Activated CD4-positive, alpha-beta T cell treated with anti-CD3 and anti-CD28 coated beads, Interleukin-2, amount 50 U/mL, for 4 hours (primary cell): ENCODE results near the gene ZNF521.

Source experiments
- DNase-seq, 2 experiments: peaks; one replicate each; pipeline ENCODE4 v3.0.0-alpha.2; 2020

ZNF521 gene

DNA sequence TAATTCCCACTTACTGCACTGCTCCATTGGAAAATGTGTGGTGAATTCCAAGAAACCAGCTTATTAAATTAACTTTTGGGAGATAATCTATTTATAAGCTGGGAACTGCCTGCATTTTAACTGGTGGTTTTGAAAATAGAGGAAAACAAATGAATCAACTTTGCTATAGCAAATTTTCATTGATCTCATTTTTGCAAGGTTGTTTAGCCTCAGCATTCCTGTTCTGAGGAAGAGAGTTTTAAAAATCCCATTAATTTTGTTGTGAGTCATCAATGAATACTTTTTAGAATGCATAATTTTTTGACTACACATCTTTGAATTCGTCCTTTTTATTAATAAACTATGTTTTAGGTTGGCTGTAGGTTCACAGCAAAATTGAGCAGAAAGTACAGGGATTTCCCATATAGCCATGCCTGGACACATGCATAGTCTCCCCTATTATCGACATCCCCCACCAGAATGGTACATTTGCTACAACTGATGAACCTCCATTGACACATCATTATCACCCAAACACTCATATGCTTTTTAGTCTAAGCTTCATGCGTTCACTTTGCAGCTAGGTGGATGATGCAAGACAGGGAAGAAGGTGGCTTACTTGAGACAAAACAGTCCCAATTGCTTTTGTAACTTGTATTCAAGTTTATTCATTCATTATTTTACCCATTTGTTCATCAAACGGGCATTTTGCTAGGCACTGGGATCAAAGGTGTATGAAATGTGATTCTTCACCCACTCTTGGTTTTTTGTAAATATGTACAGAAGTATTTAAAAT lies 106.9 kb downstream of the ZNF521 start:
- DNase-seq = no peak

DNA sequence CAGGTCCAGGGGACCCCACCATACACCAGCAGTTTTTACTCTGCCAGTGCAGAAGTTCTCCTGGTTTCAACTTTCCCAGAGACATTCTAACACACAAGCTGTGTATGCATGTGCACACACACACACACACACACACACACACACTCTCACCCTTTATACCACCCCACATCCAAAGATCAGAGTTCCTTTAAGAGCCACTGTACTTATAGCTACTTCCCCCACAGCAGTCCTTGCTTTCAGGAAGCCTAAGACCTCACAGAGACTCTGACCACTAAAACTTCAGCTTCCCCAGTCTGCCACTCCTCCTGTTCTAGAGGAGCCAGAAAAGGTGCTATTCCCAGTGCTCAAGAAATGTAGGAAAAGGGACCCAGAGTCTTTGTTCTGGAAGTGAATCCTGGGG lies 107.8 kb downstream of the ZNF521 start:
- no peak for DNase-seq

DNA sequence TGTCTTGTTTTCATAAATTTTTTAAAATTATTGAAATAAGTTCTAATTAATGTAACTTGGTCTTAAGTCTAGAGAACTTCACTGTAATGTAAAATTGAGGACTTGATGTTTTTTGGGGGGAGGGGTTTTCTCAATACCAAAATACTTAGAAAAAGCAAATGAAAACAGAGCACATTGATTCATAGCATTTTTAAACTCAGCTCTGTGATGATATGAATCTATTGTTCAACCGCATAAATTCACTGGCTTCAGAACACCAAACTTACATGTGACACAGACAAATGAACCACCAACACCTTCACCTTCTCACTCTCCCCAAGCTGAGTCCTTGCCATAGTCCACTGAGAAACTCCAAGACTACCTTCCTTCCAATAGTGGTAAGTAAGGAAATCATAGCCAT lies 108.2 kb downstream of the ZNF521 start:
- no peak for DNase-seq

DNA sequence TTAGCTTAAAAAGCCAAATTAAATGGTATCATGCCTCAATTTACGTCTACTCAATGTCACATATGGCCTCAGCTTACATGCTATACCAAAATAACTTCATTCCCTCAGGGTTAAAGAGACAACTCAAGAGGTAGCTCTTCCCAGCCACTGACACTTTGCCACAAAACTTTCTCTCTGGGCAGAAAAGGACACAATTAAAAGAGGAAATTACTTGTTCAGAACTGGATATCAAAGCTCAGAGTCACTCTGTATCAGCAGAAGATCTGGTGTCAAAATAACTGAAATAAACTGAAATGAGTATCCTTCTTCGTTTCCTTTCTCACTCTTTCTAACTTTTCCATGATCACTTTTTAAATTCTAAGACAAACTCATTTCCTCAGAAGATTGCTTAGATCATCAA lies 108.7 kb downstream of the ZNF521 start:
- DNase-seq = no peak

DNA sequence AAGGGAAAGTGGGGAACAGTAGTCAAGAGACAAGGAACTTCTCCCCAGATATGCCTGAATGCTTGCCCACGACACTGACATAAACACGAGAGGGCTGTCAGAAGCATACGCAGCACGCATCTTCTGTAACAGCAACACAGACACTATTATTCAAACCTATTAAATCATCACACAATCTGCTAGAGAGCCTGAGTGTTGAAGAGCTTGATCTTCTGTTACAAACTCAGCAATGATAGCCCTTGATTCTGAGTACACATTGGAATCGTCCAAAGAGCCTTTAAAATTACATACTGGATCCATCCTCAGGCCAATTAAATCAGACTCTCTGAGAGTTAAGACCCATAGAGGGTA lies 111.6 kb downstream of the ZNF521 start:
- no peak for DNase-seq

DNA sequence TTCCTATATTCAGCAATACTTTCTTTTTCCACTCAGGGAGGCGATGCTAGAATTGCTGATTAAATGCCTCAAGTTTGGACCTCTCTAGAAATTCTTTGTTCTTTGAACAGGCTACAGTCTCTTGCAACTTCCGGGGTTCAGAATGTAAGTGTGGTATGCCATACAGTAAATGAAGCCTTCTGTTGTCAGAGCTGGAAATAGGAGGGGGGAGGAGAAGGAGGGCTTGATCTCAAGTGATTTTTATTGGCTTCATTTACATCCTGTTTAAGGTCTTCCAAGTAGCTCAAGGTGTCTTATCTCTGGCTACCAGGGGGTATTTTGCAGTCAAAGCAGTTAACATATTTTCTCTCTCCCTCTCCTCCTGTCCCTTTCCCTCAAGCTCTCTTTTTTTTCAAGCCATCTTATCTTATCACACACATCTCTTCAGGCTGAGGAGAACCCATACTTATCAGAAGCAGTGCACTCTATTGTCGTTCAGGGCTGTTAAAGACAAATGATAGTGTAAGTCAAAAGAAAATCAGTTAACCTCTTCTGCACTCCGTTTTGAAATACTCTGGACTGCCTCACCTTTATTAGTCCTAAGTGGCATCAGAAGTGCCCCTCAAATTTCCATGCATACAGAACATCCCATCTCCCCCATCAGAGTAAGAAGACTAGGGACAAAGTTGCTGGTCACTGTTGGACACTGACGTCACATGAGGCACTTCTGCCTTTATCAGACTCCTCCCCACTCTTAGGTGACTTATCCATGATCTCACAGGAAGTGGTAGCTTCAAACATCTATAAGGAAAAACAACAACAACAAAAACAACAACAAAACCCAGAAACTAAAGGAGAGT lies 112.2 kb downstream of the ZNF521 start:
- DNase-seq = no peak

DNA sequence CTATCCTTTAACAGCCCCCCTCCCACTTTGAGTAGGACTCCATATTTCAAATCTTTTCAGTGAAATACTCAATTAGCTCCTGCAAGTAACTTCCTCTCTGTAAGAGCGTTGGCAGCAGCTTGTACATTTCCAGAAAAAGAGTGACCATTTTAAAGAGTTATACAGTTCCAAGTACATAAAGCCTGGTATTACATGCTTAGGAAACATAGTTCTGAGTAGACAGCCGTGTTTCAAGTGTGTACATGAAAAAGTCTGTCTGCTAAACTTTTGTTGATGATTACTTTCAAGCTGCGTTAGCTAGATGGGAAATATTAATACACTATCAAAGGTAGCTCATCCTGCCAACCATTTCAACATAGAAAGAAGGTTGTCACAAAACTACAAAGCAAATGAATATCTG lies 112.8 kb downstream of the ZNF521 start:
- DNase-seq = no peak

DNA sequence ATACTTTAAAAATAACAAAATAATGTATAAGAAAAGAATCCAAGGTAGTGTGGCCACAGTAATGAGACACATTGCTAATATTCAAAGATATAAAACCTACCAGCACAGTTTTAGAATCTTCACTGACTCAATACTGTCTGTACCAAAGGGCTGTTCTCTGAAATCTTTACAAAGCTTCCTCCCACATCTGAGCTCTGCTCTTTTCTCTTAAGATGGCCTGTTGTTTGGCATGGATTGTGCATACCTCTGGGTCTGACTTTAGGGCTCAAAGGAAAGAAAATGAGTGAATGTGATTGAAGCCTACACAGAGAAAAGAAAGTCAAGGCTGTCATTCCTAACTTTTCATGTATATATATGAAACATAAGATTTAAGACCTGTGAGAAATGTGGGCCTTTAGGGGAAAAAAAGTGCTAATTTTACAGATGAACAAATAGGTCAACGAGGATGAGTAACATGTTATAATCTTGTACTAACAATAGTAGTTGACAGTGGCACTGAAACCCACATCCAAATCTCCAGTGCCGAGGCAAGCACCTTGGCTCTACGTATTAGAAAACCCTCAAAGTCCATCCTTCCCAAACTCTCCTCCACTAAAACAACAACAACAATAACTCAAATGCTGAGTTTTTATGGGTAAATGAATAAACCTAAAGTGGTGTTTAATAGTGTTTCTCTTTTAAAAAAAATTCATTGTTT lies 114.2 kb downstream of the ZNF521 start:
- no peak for DNase-seq

DNA sequence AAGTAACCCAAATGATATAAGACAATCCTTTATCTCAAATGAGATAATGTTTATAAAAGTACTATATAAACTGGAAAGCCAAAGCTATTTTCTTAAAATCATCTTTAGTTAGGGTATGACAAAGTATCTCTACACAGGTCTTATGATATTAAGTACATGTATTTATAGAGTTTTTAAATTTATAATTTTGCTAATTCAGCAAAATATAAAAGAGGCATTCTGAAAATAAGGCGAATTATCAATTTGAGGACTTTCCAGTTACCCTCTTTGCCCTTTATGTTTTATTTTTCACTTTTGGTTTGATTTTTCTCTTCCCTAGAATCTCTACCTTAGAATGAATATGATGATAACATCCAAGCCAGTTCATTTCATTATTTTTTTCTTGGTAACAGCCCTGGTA lies 115.2 kb downstream of the ZNF521 start:
- no peak for DNase-seq

DNA sequence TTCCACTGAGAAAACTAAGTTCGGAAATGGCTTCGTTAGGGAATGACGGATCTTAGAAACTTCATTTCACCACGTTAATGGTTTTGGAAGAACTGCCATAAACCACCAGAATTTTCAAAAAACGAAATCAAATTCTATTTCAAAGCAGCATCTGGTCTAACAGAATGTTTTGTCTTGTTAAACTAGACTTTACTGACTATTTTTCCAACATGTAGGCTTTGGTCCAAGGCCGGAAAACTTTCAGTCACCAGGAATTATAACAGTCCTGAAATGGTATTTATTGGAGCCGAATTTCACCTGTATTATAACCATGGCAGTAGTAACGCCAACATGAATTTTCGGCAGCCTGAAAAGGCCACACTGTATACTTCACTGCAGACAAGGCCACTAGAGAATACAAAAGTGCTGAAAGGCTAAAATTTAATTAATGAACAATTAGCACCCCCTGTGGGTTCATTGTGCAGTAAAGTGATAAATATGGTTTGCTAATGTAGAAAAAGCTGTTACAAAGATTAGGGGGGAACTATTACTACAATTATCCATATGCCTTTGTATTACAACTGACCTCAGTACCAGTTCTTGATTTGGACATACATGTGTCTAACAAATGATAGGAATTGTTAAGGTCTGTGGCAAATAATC lies 116.4 kb downstream of the ZNF521 start:
- no peak for DNase-seq

DNA sequence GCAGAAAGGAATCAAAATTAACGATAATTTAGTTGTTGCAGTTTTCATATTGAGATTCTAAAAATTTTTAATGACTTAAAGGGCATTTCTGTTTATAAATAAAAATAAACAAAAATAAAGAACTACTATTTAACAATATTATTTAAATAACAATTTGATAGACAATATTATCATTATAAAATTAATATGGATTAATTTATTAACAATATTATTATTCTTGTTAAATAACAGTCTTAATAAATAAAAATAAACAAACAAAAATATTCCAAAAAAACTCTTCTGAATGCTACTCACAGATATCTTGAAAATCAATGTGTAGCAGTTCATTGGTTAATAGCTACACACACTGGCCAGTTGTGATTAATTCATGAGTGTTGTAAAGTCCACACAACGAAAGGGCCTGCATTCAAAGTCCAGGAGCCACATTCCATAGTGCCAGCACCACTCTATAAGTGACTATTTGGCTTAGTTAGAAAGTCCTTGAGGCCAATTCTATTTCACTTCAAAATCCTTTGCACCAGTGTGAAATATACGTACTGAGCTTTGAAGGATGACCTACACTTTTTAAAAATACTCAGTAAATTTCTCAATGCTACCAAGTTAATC lies 117.1 kb downstream of the ZNF521 start:
- no peak for DNase-seq

DNA sequence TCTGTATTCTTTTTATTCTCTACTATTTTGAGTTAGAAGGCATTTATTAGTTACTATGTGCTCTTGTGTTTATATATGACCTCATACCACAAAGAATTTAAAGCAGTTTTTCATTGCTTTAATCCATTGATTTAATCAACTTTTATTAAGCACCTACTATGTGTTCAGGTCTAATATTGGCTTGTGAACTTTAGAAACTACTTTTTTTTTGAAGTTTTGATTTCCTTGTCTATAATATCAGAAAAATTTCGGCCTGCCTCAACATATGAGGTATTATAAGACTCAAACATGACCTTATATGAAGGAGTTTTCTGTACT lies 117.7 kb downstream of the ZNF521 start:
- no peak for DNase-seq

DNA sequence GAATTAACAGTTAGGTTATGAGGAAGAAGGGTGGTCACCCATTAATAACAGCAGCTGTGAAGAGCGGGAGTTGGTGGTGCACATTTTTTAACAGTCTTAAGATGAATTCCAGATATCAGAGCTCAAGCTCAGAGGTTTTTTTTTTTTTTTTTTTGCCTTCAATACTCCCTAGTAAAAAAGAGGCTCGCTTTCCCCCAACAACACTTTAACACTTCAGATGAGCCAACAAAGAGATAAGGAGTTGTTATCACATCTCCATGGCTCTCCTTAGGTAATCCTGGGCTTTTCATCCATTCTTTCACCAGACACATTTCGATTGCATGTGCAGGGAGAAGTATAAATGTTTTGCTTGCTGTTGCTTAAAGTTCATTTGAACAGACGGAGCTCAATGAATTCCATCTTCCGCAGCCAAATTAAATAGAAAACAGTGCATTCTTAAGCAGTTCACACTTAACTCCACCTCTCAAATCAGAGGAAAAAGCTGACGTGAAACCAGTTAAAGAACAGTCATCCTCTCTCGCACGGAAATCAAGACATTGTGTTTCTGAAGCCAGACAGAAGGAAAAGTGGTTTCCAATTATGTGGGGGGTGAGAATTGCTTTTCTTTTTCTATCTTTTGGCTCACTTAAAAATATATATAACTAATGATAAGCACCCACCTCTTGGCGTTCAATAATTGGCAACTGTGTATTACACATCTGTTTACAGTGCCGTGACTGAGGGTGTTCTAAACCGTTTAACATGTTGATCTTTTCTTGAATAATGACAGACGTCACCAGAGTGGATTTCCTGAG lies 118.2 kb downstream of the ZNF521 start:
- DNase-seq = no peak

DNA sequence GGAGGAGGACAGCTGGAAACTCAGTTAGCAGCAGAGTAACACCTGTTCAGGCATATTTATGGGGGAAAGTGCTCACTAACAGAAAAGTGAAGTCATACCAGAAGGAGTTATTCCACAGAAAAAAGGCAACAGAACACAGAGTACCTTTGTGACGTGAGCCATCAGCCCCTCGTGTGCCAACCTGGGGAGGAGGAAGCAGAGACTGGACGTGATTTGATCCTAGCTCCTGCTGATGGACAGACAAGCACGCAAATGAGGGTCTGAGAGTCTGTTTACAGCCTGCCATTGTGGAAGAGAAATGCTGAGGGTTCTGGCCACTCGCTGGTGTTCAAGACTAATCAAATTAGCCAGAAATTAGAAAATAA lies 120.7 kb downstream of the ZNF521 start:
- DNase-seq = no peak

DNA sequence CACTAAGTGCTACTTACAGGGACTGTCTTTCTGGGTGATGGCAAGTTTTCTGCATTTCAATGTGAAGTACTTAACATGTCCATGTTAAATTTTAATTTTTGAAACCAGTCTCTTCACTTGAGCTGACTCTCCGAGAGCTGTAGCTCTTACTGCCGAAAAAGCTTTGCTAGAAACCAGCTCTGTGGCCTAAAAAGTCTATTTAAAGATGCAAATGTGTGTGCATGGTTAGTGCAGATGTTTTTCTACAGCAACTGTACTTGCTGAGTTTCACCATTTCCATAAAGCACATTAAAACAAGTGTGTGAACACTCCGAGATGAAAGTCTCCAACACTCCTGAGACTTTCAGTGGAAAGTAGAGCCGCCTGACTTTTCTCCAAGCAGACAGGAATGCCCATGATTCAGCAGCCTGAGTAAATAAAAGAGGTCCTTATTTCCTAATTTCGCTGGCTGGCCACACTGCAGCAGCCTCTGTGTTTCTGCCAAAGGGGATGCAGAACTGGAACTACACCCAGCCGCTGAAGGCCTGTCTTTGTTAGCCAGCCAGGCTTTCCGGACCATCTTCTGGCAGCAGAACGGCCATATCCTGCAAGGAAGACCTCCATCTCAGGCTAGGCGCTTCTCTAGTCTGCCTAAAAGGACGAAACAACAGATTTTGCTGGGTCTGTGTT lies 121.2 kb downstream of the ZNF521 start:
- DNase-seq = no peak

DNA sequence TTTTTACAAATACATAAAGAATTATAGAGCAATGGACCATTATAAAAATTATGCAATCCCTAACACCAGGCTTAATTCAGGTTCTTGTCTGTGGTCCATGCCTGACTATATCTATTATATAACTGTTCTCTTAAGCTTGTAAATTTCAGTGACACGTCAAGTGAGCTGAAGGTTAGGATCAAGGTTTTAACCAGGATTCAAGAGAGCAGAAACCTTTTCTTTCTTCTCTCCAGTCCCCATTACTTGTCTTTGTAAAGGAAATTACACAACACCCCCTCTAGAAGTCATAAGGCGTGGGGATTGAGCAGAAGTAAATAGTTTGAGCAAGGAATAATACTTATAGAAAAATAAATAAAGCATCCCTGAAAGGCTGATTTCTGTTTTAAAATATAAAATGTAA lies 122.0 kb downstream of the ZNF521 start:
- no peak for DNase-seq

DNA sequence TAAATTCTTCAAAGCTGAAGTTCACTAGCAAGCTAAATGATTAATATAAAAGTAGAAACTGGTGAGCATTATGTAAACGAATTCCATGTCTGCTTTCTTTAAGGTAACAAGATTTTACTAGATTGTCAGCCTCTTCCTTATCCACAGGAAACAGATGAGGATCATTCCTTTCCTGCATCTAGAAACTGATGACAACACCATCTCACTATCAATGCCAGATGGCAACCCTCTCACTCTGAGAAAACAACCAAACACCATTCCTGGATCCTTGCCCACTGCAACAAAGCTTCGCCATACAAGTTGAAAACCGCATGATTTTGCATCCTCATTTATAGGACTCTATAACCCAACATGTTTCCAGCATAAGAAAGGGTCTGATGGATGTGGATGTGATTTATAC lies 122.9 kb downstream of the ZNF521 start:
- no peak for DNase-seq

DNA sequence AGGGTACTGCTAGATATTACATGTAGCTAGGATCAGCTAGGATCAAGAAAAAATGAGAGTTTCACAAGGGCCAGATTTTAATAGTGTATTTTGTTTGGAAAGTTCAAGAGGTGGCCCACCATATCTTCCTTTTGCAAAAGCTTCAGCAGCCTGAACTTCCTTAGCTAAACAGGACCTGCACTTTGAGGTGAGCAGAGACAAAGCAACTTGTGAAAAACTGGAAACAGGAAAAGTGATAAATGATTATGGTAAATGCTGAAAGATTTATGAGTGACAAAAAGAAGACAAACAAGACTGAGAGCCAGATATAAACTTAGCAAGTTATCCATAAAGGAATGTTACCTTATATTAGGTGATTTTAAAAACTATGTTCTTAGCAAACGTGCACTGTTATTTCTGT lies 123.6 kb downstream of the ZNF521 start:
- no peak for DNase-seq

DNA sequence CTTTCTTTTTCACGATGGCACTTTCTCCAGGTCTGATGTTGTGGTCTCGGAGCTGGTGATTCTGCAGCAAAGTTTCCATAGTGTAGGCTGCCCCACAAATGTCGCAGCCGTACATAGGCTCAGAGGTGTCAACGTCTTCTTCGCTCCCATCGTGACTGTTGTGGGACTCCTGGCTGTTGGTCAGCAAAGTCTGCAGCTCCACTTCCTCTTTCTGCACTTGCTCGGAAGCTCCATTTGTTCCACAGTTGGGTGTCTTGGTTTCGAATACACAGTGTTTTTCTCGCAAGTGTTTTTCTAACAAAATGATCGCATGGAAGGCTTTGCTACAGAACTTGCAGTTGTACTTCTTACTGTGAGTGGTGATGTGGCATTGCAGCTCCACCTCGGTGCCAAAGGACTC lies 126.8 kb downstream of the ZNF521 start:
- no peak for DNase-seq

DNA sequence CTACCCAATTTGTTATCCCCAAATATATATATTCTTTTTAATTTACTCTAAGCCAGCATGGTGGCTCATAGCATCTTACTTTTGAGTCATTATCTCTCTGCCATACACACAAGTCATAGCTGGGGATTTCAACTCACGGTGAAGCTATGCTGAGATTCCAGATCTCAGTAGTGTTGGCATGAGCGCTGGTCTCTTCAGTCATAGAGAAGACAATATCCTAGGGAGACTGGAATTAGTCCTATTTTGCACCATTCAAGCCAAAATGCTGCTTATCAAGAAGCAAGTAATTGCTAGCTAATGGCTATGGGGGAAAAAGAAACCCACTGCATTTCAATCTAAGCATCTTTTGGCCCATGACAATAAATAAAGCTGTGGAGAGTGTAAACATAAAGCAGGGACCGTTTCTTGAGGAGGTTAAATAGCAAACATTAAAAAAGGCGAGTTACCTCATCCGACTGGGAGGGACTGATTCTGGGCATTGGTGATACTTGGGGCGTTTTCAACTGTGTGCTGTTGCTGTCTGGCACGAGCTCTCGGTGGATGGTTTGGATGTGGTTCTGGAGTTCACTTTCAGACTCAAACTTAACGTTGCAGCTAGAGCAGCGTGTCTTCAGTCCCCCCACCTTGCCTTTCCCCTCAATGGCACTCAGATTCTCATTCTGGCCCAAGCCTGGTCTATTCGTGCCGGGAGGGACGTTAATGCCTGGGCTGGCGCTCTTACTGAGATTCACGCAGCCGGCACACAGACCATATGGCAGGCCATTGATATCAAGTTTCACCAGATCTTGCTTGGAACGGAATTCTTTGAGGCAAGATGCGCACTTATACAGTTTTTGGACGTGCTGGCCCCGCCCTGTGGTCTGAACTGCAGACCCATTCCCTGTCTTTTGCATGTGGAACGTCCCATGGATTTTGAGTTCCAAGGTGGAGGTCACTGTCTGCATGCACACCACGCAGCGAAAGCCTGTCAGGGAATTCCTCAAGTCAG lies 127.8 kb downstream of the ZNF521 start:
- DNase-seq = no peak

DNA sequence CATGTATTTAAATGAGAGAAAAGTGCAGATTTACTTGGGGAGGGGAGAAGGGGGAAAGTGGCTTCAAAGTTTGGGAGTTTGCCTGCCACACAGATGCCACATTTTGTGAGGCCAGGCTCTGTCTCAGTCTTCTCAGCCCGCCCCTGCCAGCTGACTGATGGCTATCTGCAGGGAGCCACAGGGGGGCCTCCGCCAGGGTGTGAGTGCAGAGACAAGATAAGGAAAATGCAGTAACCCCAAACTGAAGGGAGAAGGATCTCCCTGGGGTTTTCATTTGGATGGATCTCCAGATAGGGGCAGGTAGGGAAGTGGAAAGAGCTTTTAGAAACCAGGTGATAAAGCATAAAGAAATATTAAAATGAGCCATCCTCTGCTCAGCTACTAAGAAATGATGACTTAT lies 128.8 kb downstream of the ZNF521 start:
- no peak for DNase-seq
